ENCODE measurements around the gene DGCR6L.
"Not testable (repeated sequence)": the region's sequence is repeated elsewhere in the genome, so short reads cannot be mapped to it uniquely, and the experiment has no call there.

Gene DGCR6L

GRCh38 chr22:20275836-20276235 lies 44.0 kb downstream of the DGCR6L start:
- H3K27me3 ChIP-seq (ENCODE audit: insufficient read depth, poor library complexity, severe bottlenecking), result no peaks in the 10 kb centered on the region
- H3K27ac ChIP-seq (replicated peaks), result no peak overlapping the region
- DNase-seq (ENCODE audit: low read depth in 1 of 2, low spot score in 1 of 2), result no peak
- H3K4me3 ChIP-seq (replicated peaks; ENCODE audit: insufficient read depth, low read length), result no peak overlapping the region
- TF ChIP-seq POLR2AphosphoS5 (IDR thresholded peaks at IDR 0.05; ENCODE audit: low read depth) (no peak), REST (IDR thresholded peaks at IDR 0.05; ENCODE audit: insufficient replicate concordance, low read depth) (no peak), SPI1 (IDR thresholded peaks at IDR 0.05; ENCODE audit: borderline replicate concordance, low read depth) (no peak), GABPA (IDR thresholded peaks at IDR 0.05; ENCODE audit: low read depth) (no peak), CTCF (IDR thresholded peaks at IDR 0.05; ENCODE audit: insufficient read depth, low read length) (no peak)

- not testable (repeated sequence) for H3K4me3 ChIP-seq (replicated peaks; ENCODE audit: insufficient read depth, low read length); H3K27me3 ChIP-seq (ENCODE audit: insufficient read depth, poor library complexity, severe bottlenecking); DNase-seq (ENCODE audit: low read depth in 1 of 2, low spot score in 1 of 2); H3K27ac ChIP-seq (replicated peaks)
Measured at GRCh38 chr22:20275325-20275724, 44.5 kb downstream of the DGCR6L start.

GRCh38 chr22:20274374-20274773 lies 45.5 kb downstream of the DGCR6L start:
- not testable (repeated sequence) for H3K27ac ChIP-seq (replicated peaks); DNase-seq (ENCODE audit: low read depth in 1 of 2, low spot score in 1 of 2); H3K27me3 ChIP-seq (ENCODE audit: insufficient read depth, poor library complexity, severe bottlenecking); H3K4me3 ChIP-seq (replicated peaks; ENCODE audit: insufficient read depth, low read length)

- Histone ChIP-seq H3K27me3 (ENCODE audit: insufficient read depth, poor library complexity, severe bottlenecking) (no peaks in the 10 kb centered on the region), H3K27ac (replicated peaks) (no peak overlapping the region), H3K4me3 (replicated peaks; ENCODE audit: insufficient read depth, low read length) (no peak overlapping the region)
- no peak for DNase-seq (ENCODE audit: low read depth in 1 of 2, low spot score in 1 of 2)
- TF ChIP-seq CTCF (IDR thresholded peaks at IDR 0.05; ENCODE audit: insufficient read depth, low read length) (no peak), REST (IDR thresholded peaks at IDR 0.05; ENCODE audit: insufficient replicate concordance, low read depth) (no peak), SPI1 (IDR thresholded peaks at IDR 0.05; ENCODE audit: borderline replicate concordance, low read depth) (no peak)
Measured at GRCh38 chr22:20273758-20274181, 46.1 kb downstream of the DGCR6L start.

- TF ChIP-seq POLR2AphosphoS5 (IDR thresholded peaks at IDR 0.05; ENCODE audit: low read depth), result no peak
- TF ChIP-seq CTCF (IDR thresholded peaks at IDR 0.05; ENCODE audit: insufficient read depth, low read length), result no peak
- TF ChIP-seq GABPA (IDR thresholded peaks at IDR 0.05; ENCODE audit: low read depth), result no peak
- TF ChIP-seq SPI1 (IDR thresholded peaks at IDR 0.05; ENCODE audit: borderline replicate concordance, low read depth), result no peak
- TF ChIP-seq REST (IDR thresholded peaks at IDR 0.05; ENCODE audit: insufficient replicate concordance, low read depth), result no peak
- Histone ChIP-seq H3K4me3 (replicated peaks; ENCODE audit: insufficient read depth, low read length) (no peak overlapping the region), H3K27me3 (ENCODE audit: insufficient read depth, poor library complexity, severe bottlenecking) (no peaks in the 10 kb centered on the region), H3K27ac (replicated peaks) (no peak overlapping the region)
- no peak for DNase-seq (ENCODE audit: low read depth in 1 of 2, low spot score in 1 of 2)
Measured at GRCh38 chr22:20272700-20273099, 47.2 kb downstream of the DGCR6L start.

Measured in HL-60 (cell line).